G401.6 (cell line): ENCODE measurements around the gene NAP1L4.

Experiments used
- FAIRE-seq: peaks from 2 replicates; lab custom pipeline; 2012; peaks lifted over from hg19 to GRCh38; lab: Jason Lieb, UNC

NAP1L4 gene

DNA sequence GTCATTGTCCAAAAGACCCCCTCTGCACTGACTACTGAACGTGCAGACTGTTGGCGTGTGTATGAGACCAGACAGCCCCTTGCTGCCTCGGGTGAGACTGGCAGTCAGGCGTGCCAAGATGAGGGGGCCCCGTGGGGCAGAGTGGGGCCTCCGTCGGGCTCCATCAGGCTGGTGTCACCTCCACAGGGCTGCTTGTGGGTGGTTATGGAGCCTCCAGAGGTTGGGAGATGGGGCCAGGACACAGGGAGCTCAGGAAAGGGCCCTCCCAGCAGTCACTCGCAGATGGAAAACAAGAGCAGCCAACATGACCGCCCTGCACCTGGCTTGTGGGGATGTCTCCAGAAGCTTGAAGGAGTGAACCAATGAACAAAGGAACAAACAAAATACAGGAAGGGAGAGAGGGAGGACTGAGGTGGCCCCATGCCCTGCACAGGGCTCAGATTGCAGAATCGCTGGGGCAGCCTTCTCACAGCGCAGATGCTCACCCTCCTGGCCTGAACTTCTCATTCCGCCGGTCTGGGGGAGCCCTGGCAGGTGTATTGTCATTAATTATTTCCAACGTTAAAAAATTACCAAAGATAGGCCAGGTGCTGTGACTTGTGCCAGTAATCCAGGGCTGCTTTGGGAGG is 57.4 kb downstream of the NAP1L4 start:
- no peak for FAIRE-seq

DNA sequence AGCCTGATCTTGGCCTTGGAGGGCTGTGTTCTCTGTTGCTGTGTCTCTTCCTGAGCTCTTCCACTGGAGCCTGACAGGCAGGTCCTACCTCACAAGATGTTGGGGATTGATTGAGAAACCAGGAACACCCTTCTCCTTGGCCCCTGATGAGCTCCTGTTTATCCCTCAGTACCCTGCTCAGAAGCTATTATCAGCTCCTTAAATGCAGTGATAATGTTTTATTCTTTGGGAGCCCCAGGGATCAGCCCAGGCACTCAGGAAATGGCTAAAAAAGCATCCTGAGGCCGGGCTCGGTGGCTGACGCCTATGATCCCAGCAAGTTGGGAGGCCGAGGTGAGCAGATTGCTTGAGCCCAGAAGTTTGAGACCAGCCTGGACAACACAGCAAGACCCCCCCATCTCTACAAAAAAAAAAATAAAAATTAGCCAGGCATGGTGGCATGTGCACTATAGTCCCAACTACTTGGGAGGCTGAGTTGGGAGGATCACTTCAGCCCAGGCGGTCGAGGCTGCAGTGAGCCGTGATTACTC is 58.0 kb downstream of the NAP1L4 start:
- FAIRE-seq = no peak

DNA sequence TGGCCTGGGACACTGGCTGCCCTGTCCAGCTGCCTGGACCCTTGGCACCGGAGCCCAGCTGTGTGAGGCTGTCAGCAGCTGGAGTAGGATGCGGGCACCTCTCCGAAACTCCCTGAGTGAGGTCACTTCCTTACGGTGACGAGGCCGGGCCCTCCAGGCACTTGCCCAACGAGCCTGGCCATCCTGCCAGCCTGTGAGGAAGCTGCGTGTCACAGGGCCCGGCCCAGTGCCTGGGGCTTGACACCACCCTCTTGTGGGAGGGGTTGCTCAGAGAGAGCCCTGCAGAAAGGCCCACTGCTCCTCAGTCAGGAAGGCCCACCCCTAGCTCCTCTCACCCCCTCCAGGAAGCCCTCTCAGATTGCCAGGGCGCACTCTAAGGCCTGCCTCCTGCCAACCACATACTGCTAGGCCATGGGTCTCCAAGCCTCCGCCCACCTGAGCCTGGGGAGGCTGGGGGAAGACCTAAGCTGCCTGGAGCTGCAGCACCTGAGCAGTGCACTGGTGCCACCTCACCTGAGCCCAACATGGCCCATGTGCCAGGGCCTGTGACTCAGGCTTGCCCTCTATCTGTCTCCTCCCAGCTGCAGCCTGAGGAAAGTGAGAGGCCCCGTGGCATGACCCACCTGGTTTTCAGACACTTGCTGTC is 58.6 kb downstream of the NAP1L4 start:
- no peak for FAIRE-seq

DNA sequence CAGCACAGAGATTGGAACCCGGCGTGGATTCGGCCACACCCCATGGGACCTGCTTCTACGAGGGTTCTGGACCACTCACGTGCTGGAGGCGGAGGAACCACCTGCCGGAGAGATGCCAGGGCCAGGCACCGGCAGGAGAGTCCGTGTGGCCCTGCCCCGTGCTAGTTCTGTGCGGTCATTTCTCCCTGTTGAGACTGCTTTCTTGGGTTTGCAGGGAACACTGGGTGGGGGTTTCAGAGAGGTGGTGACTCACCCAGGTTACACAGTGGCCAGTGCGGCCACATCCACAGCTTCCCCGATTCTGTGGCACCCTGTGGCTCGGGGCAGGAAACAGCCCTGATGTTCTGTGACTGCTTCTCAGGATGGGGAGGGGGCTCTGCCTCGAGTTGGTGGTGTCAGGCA is 59.3 kb downstream of the NAP1L4 start:
- no peak for FAIRE-seq

DNA sequence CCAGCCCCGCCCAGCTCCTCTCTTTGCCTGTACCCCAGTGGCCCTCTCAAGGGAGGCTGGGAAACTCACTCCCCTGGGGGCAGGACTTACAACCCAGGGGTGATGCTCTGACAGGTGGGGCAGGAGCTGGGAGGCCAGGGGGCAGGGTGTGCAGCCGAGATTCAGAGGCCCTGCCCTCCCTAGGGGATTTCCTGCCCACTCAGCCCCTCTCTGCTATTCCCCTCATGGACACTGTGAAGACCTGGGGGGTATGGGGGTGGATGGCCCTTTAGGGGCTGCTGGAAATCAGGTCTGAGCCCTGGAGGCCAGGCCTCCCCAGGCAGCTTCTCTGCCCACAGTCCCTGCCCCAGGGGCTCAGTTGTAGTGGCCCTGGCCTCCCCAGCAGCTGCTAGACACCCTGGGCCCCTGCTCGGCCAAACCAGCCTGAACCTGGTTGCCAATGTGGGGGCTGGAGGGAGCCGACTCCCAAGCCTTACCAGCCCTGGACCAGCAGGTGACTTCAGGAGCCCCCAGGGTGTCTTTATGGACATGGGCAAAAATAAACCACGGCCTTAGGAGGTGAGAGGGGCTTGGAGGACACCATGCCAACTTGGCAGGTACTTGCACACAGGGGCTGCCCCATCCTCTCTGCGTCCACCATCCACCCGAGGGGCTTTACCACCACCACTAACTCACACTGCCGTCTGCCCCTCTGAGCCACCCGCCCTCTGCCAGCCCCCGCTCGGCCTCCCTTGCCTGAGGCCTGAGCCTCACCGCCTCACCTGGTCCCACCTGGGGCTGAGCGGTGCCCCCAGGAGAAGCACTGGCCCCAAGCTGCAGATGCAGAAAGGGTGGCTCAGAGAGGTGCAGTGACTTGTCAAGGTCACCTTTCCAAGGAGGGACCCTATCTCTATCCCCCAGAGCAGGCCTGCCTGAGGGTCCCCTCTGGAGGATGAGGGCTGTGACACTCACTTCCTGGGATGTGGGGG is 60.1 kb downstream of the NAP1L4 start:
- no peak for FAIRE-seq

DNA sequence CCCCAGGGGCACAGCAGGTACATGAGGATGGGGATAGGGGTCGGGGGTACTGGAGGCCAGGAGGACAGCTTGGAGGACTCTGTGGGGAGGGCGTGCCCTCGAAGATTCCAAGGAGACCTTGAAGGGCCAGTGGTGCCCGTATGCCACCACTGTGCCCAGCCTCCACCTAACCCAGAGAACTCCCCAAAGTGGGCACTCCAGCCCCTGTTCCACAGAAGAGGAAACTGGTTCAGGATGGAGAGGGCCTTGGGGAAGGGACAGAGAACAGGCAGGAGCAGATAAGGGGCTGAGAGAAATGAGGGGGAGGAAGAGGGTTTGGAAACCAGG is 60.7 kb downstream of the NAP1L4 start:
- no peak for FAIRE-seq

DNA sequence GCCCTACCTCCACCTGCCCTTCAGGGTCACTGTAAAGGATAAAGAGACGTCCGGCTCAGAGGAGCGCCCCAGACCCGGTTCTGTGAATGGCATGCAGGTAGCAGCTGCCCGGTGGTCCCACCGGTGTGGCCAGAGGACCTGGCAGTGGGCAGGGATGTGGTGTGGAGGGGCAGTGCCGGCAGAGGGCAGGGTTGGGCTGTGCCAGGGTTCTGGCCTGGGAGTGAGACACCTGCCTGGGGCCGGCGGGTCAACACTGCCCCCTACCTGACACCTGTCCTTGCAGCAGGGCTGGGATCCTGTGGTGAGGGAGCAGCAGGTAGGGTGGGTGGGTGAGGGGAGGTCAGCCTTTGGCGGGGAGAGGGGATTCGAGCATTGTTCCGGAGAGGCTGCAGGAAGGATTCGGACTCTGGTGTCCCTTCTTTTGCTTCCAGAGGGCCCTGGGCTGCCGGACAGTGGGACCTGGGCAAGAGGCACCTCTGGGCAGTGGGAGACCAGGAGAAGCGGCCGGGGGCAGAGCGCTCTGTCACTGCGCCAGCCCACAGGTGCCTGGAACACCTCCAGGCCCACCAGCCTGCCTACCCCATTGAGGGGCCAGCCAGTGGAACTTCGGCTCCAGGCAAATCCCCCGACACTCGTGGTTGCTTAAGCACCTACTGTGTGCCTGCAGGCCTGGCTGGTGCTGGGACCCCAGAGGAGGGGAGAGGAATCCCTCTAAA is 61.3 kb downstream of the NAP1L4 start:
- FAIRE-seq = no peak

DNA sequence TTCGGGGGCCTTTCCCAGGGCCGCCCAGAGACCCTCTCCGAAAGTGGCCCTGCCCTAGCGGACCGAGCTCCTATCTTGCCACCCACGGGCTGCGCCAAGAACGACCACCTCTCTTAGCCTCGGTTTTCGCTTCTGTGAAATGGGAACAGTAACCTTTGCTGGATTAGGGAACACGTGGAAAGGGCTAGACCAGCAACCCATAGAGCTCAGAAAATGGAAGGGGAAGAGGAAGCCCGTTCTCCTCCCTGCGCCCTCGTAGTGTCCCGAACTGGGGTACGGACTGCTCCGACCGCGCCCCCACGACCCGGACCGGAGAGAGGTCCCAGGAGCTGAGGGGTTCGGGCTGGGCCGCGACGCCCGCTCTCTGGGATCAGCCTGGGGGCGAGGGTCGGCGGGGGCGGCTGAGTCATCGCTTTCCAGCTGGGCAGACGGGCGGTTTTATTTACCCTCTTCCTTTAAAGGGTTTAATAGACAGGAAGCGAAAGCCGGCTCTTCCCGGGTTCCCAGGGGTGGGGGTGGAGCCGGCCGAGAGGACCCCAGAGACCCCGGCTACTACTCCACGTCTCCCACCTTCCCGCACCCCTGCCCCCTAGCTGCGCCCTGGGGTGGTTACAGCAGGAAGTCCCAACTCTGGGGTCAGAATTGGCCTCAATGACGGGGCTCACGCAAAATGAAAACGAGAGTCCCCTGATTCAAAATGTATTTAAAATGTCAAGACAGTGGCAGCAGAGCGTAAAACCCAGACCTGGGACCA is 62.0 kb downstream of the NAP1L4 start:
- FAIRE-seq = no peak

DNA sequence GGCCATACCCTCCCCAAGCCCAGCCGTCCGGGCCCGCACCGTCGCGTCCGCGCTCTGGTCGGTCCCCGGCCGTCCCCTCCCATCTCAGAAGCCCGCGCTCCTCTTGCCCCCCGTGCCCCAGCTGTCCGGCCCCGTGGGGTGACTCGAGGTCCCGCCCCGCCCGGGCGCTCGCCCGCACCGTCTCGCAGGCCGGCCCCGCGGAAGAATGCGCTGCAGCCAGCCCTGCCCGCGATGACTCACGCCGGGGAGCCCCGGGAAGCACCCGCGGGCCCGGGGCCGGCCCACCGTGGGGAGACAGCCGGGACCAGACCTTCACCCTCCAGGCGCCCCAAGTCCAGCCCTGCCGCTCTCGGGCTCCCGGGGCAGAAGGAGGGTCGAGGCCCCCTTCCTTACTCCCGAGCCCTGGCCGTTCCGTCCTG is 62.6 kb downstream of the NAP1L4 start:
- no peak for FAIRE-seq

DNA sequence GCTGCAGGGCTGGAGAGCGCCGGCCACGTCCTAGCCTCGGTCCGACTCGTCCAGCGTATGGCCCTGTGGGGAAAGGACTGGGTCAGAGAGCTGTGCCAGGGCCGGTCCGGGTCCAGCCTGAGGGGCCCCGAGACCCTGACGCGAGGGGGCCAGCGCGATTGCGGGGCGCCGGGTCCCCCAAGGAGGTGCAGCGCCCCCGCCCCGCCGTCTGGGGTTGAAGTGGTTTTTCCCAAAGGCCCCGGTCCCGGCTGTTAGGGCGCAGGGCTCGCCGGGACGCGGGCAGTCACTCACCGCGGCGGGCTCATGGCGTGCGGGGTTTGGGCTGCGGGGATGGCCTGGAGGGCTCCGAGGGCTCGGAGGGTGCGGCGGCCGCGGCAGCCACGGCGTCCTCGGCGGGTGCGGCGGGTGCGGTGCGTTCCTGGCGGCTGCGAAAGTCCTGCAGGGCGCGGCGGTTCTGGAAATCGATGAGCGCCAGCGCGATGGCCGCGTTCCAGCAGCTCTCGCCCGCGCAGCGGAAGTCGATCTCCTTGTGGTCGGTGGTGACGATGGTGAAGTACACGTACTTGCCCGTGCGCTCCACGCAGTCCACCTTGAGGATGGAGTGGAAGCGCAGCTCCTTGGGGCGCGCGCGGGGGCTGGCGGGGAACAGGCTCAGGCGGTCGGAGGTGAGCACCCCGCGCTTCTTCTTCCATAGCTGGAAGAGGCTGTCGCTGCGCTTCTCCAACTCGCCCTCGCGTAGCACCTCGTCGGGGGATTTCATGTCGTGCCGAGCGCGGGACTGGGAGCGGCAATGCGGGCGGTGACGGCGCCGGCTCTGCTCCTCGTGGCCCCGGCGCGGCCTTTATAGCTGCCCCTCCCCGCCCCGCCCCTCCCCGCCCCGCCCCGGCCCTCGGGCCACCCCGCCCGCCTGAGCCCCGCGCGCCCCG is 63.3 kb downstream of the NAP1L4 start, which contains the start of gene PHLDA2:
TSS of gene PHLDA2 (minus strand) at position 816 of the 926 bp plus-strand sequence. CDS start at position 760, 56 bp downstream.
- no peak for FAIRE-seq

DNA sequence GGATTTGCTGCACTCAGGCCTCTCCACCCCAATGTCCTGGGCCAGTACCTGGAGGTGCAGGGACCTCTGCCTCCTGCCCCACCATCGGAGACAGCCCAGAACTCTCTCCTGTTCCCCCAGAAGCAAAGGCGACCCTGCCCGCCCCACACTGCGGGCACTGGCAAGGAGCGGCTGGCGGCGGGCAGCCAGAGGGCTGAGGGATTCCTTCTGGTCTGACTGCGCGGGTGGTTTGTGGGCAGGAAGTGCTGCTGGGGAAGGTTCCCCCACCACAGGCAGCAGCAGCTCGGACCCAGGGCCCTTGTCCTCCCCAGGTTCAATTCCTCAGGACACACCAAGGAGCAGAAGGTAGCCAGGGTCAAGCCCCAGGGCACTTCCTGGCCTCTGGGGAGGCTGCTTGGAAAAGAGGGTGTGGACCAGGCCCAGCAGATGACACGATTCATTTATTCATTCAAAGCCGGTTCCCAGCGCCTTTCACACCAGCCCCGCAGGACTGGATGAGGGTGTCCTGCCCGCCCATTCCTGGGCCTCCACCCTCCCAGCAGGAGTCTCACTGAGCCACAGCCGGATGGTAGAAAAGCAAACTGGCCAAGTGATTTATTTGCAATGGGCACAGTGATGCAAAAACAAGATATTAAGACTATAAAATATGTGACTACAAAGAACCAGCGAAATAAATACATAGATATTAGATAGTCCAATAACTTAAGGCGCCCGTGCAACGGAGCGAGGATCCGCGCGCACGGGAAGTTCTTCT is 64.1 kb downstream of the NAP1L4 start:
- FAIRE-seq = no peak

DNA sequence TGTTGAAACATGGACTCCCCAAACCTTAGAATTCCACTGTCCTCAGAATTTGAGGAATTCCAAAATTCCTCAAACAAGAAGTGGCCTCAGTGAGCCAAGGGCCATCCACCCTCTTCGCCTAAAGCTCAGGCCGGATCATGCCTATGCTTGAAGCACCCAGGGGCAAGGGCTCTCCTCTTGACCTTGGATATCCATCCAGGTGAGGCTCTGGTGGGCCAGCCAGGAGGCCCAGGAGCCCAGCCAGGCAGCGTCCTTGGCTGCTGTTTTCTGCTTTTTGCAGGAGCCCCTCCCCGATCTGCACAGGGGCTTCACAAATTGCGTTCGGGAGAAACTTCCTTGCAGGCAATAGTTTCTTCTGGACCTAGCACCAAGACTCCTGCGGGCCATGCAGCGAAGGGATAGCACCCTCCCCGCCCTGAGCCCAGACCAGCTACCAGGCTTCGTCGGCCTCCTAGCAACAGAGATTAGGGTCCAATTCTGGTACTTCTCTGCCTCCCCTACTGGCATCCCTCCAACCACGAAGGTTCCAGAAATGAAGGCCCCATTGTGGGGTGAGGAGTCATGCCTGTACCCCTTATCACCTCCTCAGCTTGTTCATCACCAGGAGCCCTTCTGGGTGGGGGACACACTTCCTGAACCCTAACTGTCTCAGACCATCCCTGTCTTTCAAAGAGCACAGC is 64.9 kb downstream of the NAP1L4 start:
- FAIRE-seq = no peak

DNA sequence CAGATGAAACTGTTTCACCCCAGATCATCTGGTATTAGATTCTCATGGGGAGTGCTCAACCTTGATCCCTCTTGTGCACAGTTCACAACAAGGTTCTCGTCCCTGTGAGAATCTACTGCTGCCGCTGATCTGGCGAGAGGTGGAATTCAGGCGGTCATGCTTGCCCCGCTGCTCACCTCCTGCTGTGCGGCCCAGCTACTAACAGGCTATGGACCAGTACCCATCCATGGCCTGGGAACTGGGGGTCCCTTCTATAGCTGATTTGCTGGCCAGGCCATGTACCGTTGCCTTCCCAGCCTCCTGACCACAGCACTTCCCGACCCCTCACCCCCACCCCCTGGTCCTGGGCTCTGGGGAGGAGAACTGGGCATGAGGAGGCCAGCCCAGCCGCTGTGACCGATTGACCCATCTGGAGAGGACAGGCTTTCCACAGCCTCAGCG is 65.5 kb downstream of the NAP1L4 start:
- FAIRE-seq = no peak

DNA sequence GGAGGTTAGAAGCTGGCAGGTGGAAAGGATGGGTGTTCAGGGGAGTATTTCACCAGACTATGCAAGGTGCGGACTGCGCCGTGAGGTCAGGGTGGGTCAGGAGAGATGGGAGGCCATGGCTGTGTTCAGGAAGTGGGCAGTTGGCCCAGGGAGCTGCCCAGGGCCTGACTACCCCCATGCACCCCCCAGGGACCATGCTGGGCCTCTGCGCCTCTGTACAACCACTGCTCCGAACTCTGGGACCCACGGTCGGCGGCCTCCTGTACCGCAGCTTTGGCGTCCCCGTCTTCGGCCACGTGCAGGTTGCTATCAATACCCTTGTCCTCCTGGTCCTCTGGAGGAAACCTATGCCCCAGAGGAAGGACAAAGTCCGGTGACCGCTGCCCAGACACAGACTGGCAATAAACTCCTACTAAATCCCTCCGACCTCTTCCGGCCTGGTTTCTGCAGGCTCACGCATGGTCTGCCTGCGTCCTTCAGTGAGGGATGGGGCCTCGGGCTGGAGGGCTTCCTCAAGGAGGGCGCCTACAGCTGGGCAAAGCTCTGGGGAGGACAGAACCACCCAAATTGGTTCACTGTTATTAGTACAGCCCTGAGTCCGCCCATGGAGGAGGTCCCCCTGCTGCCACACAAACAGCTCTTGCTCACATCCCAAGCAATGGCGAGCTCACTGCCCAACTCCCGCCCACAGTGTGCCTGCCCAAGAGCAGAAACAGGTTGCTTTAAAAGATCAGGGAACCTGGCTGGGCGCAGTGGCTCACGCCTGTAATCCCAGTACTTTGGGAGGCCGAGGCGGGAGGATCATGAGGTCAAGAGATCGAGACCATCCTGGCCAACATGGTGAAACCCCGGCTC is 67.1 kb downstream of the NAP1L4 start:
- no peak for FAIRE-seq

DNA sequence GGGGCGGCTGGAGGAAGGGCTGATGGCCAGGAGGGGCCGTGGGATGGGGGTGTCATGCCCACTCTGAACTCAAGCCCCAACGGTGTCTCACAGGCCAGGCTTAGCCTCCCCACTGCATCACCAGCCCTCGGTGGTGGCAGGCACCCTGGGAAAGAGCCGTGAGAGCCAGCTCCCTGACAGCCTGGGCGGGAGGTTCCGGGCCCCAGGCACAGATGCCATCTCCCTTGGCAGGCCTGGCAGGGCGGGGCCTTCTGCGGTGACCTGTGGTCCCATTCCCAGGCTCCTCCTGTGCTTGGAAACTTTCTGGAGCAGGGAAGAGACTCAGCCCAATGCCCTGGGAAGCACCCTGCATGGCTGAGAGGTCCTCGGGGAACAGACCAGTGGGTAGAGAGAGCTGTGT is 67.7 kb downstream of the NAP1L4 start:
- FAIRE-seq = no peak

DNA sequence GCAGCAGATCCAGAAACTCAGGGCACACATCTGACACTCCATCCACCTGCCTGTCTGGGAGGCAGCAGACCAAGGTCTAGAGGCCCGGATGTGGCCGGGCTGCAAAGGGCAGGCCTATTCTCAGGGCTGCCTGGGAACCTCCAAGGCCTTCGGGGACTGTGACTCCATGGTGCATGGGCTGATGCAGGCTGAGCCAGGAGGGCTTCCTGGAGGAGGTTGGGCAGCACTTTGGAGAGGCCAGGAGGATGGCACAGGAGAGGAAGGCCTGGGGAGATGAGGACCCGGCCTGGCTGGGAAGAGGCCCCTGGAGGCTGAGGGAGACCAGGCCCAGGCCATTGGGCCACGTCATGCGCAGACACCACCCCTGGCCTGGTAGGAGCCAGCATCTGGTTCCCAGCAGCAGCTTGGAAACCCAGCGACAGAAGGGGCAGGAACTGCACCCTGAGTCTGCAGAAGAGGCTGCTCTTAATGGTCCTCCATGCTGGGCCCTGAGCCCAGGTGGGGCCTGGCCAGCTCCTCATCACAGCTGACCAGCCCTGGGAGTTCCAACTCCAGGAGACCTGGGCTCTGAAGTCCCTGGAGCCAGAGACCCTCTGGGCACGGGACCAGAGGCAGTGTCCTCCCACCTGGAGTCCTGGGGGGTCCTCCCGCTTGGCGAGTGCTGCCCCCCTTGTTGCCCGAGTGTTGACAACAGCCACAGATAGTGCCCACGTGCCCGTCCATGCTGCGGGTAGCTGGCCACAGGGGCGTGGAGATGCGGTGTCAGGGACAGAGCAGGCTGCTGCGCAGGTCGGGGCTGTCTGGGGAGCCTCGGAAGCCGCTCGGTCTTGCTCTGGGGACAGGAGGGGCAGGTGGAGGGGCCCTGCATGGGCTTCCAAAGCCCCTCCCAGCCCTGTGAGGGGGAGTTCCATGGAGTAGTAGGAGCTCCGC is 68.4 kb downstream of the NAP1L4 start:
- no peak for FAIRE-seq

DNA sequence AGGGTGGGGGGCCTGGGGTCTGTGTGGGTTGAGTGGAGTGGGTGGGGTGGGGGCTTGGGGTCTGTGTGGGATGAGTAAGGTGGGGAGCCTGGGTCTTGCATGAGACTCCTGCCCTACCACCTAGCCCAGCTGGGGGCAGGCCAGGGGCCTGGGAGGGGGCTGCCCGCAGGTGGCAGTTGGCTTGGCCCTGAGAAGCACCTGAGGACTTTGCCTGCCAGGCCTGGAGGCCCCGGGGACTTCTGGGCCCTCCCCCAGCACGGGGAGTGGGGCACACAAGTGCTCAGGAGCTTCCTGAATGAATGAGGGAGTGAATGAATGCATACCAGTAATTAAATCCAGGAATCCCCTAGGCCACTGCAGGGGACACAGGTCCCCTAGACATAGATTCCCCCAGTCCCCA is 69.5 kb downstream of the NAP1L4 start:
- FAIRE-seq = no peak
